Thyroid gland (tissue), 4 donors: ENCODE measurements around the gene SEMA6A.

Source experiments
- CTCF ChIP-seq, 6 experiments: fragments of 200-600 bp in 3 of 6; fragments of 450-650 bp in 3 of 6; sonication (generic) in 3 of 6; IDR thresholded peaks; one replicate each; pipeline ENCODE4 v1.5.1; 2016 to 2019; ENCODE audit warnings: antibody characterized with exemption in 6 of 6, mild to moderate bottlenecking in 2 of 6, inconsistent platforms in 1 of 6, moderate library complexity in 1 of 6
- POLR2A ChIP-seq, 2 donors: fragments of 450-650 bp; IDR thresholded peaks; one replicate each; pipeline ENCODE4 v1.6.1; 2017; ENCODE audit warnings: antibody characterized with exemption in 2 of 2, mild to moderate bottlenecking in 2 of 2, moderate library complexity in 1 of 2

- no peak for TF ChIP-seq CTCF (IDR thresholded peaks at IDR 0.05)
- no peak for TF ChIP-seq POLR2A (IDR thresholded peaks at IDR 0.05)
Observed at GRCh38 chr5:116472274-116472673, 102.3 kb downstream of the SEMA6A start.
